Ovary (tissue), 9 donors: ENCODE data around the gene DOCK1. TPM values are rescaled to one million over a fixed set of nuclear protein-coding genes. Genes with fewer than 3 reads are reported as not detected.
"Not testable (repeated sequence)": the region's sequence is repeated elsewhere in the genome, so short reads cannot be mapped to it uniquely, and the experiment has no call there.

ENCODE experiments used
- DNase-seq, 5 donors: peaks; one replicate each; pipeline ENCODE4 v3.0.0-alpha.2; 2019 to 2020
- H3K27ac ChIP-seq, 2 donors: fragments of 200-600 bp; one replicate each; pipeline versions ENCODE4 v1.5.1 to v1.8.0; 2019 to 2022
- H3K27me3 ChIP-seq: fragments of 200-600 bp; one replicate; pipeline ENCODE4 v1.8.0; 2022
- H3K36me3 ChIP-seq: fragments of 200-600 bp; sonication (generic); one replicate; pipeline ENCODE4 v1.5.1; 2019
- H3K4me1 ChIP-seq: one replicate; pipeline ENCODE4 v1.8.1; 2013; ENCODE audit warnings: mild to moderate bottlenecking, moderate library complexity; ENCODE audit not compliant: insufficient read depth
- H3K4me3 ChIP-seq: fragments of 200-600 bp; sonication (generic); one replicate; pipeline ENCODE4 v1.5.1; 2017
- H3K9me3 ChIP-seq, 2 donors: fragments of 200-600 bp in 1 of 2; sonication (generic) in 1 of 2; one replicate each; pipeline versions ENCODE4 v1.5.1 to v1.8.1; 2013 to 2019; ENCODE audit warnings: mild to moderate bottlenecking in 1 of 2, moderate library complexity in 1 of 2
- CTCF ChIP-seq, 3 donors: fragments of 450-650 bp in 2 of 3; fragments of 200-600 bp in 1 of 3; IDR thresholded peaks; one replicate each; pipeline versions ENCODE4 v1.5.1 to v1.8.0; 2016 to 2022; ENCODE audit warnings: antibody characterized with exemption in 3 of 3, mild to moderate bottlenecking in 1 of 3
- EP300 ChIP-seq: sonication (generic); formaldehyde crosslinking; IDR thresholded peaks from one replicate; pipeline ENCODE4 v1.6.1; 2017; ENCODE audit warnings: antibody characterized with exemption
- POLR2A ChIP-seq: fragments of 450-650 bp; IDR thresholded peaks from one replicate; pipeline ENCODE4 v1.6.1; 2017; ENCODE audit warnings: antibody characterized with exemption, mild to moderate bottlenecking, moderate library complexity
- WGBS, 3 donors: extraction: QIAGEN DNeasy Blood & Tissue Kit in 1 of 3; methylation state at CpG; one replicate each; pipeline versions ENCODE4 v1.1.5 to v1.1.7; 2013 to 2017; 5-methylcytosine and 5-hydroxymethylcytosine counted together
- intact Hi-C, 4 donors: fragments of 100-400 bp; cut with DNase I; formaldehyde crosslinking; loops; one replicate each; pipeline versions ENCODE4 v1.11.0 to v1.15.1; 2022 to 2023
- polyA plus RNA-seq, 2 donors: library from polyadenylated mRNA; stranded (reverse); fragments of 200-250 nt in 1 of 2; fragments of 350-450 nt in 1 of 2; fragmentation: Illumina TruSeq in 1 of 2; extraction: RNeasy Lipid Tissue Mini Kit (QIAGEN cat#74804) in 1 of 2; gene quantifications; one replicate each; pipeline ENCODE4 v1.2.3, GENCODE V29; 2013 to 2014
- total RNA-seq, 7 donors: library from RNA; depleted of rRNA in 2 of 7; stranded (reverse); fragments of >200 nt in 2 of 7; fragmentation: NEBNext Ultra II Directional in 3 of 7; extraction: Animal tissue kit (Norgen Biotek cat#: 25700) in 3 of 7; gene quantifications; one replicate each; pipeline versions ENCODE4 v1.1.0 to v1.2.4, GENCODE V29; 2016 to 2023
- donor health status: DM: no; HTN: no; CAD: no; lungs with moderate emphysema.
- donor health status: DM: no; HTN: no; CAD: no.
- donor health status: Bipolar disorder and iron deficiency.
- donor health status: DM: yes; HTN: yes; CAD: no.
- donor health status: DM: no; HTN: no; CAD: no.
- donor health status: DM: yes; HTN: yes; CAD: no.

DOCK1 gene
- total and polyA plus RNA-seq, 9 donors = 24.7 to 68.3 (median 51.1) TPM

DNA sequence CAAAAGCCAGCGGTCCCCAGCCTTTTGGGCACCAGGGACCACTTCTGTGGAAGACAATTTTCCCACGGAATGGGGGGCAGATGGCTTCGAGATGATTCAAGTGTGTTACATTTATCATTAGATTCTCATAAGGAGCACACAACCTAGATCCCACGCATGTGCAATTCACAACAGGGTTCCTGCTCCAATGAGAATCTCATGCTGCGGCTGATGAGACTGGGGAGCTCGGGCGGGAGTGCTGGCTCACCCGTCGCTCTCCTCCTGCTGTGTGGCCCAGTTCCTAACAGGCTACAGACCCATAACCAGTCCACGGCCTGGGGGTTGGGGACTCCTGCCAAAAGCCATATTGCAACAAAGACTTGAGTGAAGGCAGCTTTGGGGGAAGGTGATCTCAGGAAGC, 26.6 kb upstream of the DOCK1 start:
- intact Hi-C loops = no loop called here
- Histone ChIP-seq H3K27me3 (no peaks in the 10 kb centered on the region), H3K9me3 (no peaks in the 10 kb centered on the region), H3K4me3 (no peak overlapping the region), H3K4me1 (no peaks in the 10 kb centered on the region), H3K36me3 (no peaks in the 10 kb centered on the region), H3K27ac (no peak overlapping the region)
- 88 to 92% (median 92%) methylated on average over 10 of the region's 10 CpGs for WGBS, 3 donors
- no peak for DNase-seq
- no peak for TF ChIP-seq CTCF (IDR thresholded peaks at IDR 0.05)
- no peak for TF ChIP-seq POLR2A
- no peak for TF ChIP-seq EP300

DNA sequence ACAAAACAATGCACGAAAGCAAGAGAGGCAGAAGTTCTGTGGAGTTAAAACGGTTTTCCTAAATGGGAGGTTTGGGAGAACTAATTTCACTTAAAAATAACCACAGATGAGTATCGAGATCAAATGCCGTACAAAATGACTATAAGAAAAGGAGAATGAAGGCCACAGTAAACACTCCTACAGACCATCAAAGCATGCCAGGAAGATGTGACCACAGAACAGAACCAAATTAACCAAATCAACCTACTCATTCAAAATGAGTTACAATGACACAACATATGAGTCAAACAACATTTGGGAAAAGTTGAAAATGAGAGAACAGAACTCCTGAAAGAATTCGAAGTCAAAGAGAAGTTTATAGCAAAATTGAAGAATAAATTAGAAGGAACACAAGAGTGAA, 24.3 kb upstream of the DOCK1 start:
- TF ChIP-seq EP300 = no peak
- no peak for TF ChIP-seq CTCF (IDR thresholded peaks at IDR 0.05)
- no peak for TF ChIP-seq POLR2A
- Histone ChIP-seq H3K36me3 (no peaks in the 10 kb centered on the region), H3K27ac (no peak overlapping the region), H3K4me1 (no peaks in the 10 kb centered on the region), H3K9me3 (no peaks in the 10 kb centered on the region), H3K4me3 (no peak overlapping the region), H3K27me3 (no peaks in the 10 kb centered on the region)
- 65 to 83% (median 73%) methylated on average over 5 of the region's 5 CpGs for WGBS, 3 donors
- intact Hi-C loops = no loop called here
- DNase-seq = no peak

DNA sequence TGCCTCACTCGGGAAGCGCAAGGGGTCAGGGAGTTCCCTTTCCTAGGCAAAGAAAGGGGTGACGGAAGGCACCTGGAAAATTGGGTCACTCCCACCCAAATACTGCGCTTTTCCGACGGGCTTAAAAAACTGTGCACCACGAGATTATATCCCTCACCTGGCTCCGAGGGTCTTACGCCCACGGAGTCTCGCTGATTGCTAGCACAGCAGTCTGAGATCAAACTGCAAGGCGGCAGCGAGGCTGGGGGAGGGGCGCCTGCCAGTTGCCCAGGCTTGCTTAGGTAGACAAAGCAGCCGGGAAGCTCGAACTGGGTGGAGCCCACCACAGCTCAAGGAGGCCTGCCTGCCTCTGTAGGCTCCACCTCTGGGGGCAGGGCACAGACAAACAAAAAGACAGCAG, 23.2 kb upstream of the DOCK1 start:
- H3K9me3 ChIP-seq, H3K27me3 ChIP-seq, DNase-seq, H3K4me1 ChIP-seq, H3K4me3 ChIP-seq, H3K36me3 ChIP-seq, intact Hi-C loops, H3K27ac ChIP-seq: not testable (repeated sequence)
- WGBS, 3 donors = 13 to 26% (median 20%) methylated on average over 15 to 16 of the region's 16 CpGs

GRCh38 chr10:126888436-126888835, 16.8 kb upstream of the DOCK1 start:
- 26 to 55% (median 32%) methylated on average over 1 of the region's 1 CpG for WGBS, 3 donors
- H3K4me1 ChIP-seq, H3K27ac ChIP-seq, H3K9me3 ChIP-seq, DNase-seq, H3K4me3 ChIP-seq, H3K27me3 ChIP-seq, H3K36me3 ChIP-seq, intact Hi-C loops: not testable (repeated sequence)

- no peak for TF ChIP-seq CTCF (IDR thresholded peaks at IDR 0.05)
- TF ChIP-seq POLR2A = no peak
- TF ChIP-seq EP300 = no peak
- intact Hi-C loops = no loop called here
- H3K36me3 ChIP-seq = no peaks in the 10 kb centered on the region
- no peak for DNase-seq
- no peaks in the 10 kb centered on the region for H3K27me3 ChIP-seq
- no peaks in the 10 kb centered on the region for H3K4me1 ChIP-seq
- no peak overlapping the region for H3K27ac ChIP-seq
- WGBS, 3 donors = 52 to 53% (median 53%) methylated on average over 1 of the region's 1 CpG
- no peaks in the 10 kb centered on the region for H3K9me3 ChIP-seq
- H3K4me3 ChIP-seq = no peak overlapping the region
Measured at GRCh38 chr10:126889421-126889820, 15.8 kb upstream of the DOCK1 start.

- DNase-seq, H3K36me3 ChIP-seq, intact Hi-C loops, H3K4me3 ChIP-seq, H3K9me3 ChIP-seq, H3K27me3 ChIP-seq, H3K4me1 ChIP-seq, H3K27ac ChIP-seq: not testable (repeated sequence)
- WGBS, 3 donors = 81 to 88% (median 87%) methylated on average over 5 of the region's 5 CpGs
Measured at GRCh38 chr10:126890797-126891196, 14.4 kb upstream of the DOCK1 start.
